Neural cell (in vitro differentiated cells): ENCODE measurements around the gene KRTAP10-1. TPM values are rescaled to one million over a fixed set of nuclear protein-coding genes. Genes with fewer than 3 reads are reported as not detected.

Experiments used
- H2AFZ ChIP-seq: fragments of 200-600, 300-800 bp; sonication (generic), shearing (Covaris generic); 2 replicates; pipeline ENCODE4 v1.6.0; 2014; ENCODE audit warnings: low read depth, mild to moderate bottlenecking, antibody characterized with exemption, low read length, moderate library complexity
- H3F3A ChIP-seq: fragments of 200-600 bp; shearing (Covaris generic); 2 replicates; pipeline ENCODE4 v1.6.1; 2016; ENCODE audit warnings: mild to moderate bottlenecking, moderate library complexity, mixed read lengths, antibody characterized with exemption, low read length; ENCODE audit not compliant: insufficient read depth, poor library complexity, severe bottlenecking
- H3K27ac ChIP-seq: fragments of 200-600, 300-800 bp; sonication (generic), shearing (Covaris generic); 2 replicates; pipeline ENCODE4 v1.5.1; 2014; ENCODE audit warnings: mild to moderate bottlenecking, low read length, moderate library complexity
- H3K27me3 ChIP-seq: fragments of 300-800, 200-600 bp; sonication (generic), shearing (Covaris generic); 2 replicates; pipeline ENCODE4 v1.6.0; 2014; ENCODE audit warnings: mild to moderate bottlenecking, low read depth, low read length, moderate library complexity; ENCODE audit not compliant: insufficient read depth
- H3K36me3 ChIP-seq: fragments of 300-800, 200-600 bp; sonication (generic), shearing (Covaris generic); 2 replicates; pipeline ENCODE4 v1.5.1; 2014; ENCODE audit warnings: mild to moderate bottlenecking, antibody characterized with exemption, low read length, moderate library complexity; ENCODE audit not compliant: insufficient read depth
- H3K4me2 ChIP-seq: fragments of 300-800, 200-600 bp; sonication (generic), shearing (Covaris generic); 2 replicates; pipeline ENCODE4 v1.6.0; 2014; ENCODE audit warnings: mild to moderate bottlenecking, low read length
- H3K4me3 ChIP-seq: fragments of 300-800, 200-600 bp; sonication (generic), shearing (Covaris generic); 2 replicates; pipeline ENCODE4 v1.5.1; 2014; ENCODE audit warnings: mild to moderate bottlenecking, low read length, moderate library complexity
- H3K79me2 ChIP-seq: fragments of 200-600 bp; shearing (Covaris generic); replicated peaks from 2 replicates; pipeline ENCODE4 v1.6.0; 2014; ENCODE audit warnings: mild to moderate bottlenecking, low read length, moderate library complexity; ENCODE audit not compliant: insufficient read depth
- H3K9ac ChIP-seq: fragments of 300-800, 200-600 bp; sonication (generic), shearing (Covaris generic); 2 replicates; pipeline ENCODE4 v1.6.1; 2016; ENCODE audit warnings: mild to moderate bottlenecking, low read length, mixed read lengths
- H3K9me2 ChIP-seq: fragments of 200-600 bp; shearing (Covaris generic); 2 replicates; pipeline ENCODE4 v1.6.1; 2016; ENCODE audit warnings: mild to moderate bottlenecking, low read length, mixed read lengths; ENCODE audit not compliant: insufficient read depth
- H3K9me3 ChIP-seq: fragments of 200-600, 300-800 bp; sonication (generic), shearing (Covaris generic); 2 replicates; pipeline ENCODE4 v1.6.1; 2016; ENCODE audit warnings: mild to moderate bottlenecking, mixed run types, low read length, moderate library complexity, mixed read lengths
- H4K20me1 ChIP-seq: fragments of 200-600 bp; shearing (Covaris generic); 2 replicates; pipeline ENCODE4 v1.6.1; 2016; ENCODE audit warnings: mild to moderate bottlenecking, mixed run types; ENCODE audit not compliant: insufficient read depth
- EP300 ChIP-seq: fragments of 450-650 bp; conservative IDR thresholded peaks from 2 replicates; pipeline ENCODE4 v1.6.1; 2014; ENCODE audit warnings: antibody characterized with exemption, mild to moderate bottlenecking, moderate library complexity; ENCODE audit not compliant: poor library complexity, severe bottlenecking
- EZH2 ChIP-seq: fragments of 200-600, 300-800 bp; shearing (Covaris generic), sonication (generic); IDR thresholded peaks from 2 replicates; pipeline ENCODE4 v1.6.1; 2014; ENCODE audit warnings: antibody characterized with exemption, low read length, borderline replicate concordance, mild to moderate bottlenecking; ENCODE audit not compliant: insufficient read depth, poor library complexity, severe bottlenecking
- MXI1 ChIP-seq: fragments of 450-650 bp; conservative IDR thresholded peaks from 2 replicates; pipeline ENCODE4 v1.6.1; 2014; ENCODE audit warnings: antibody characterized with exemption, mild to moderate bottlenecking; ENCODE audit not compliant: poor library complexity, severe bottlenecking
- POLR2AphosphoS5 ChIP-seq: IDR thresholded peaks from 2 replicates; pipeline ENCODE4 v1.6.1; 2012
- RAD21 ChIP-seq: fragments of 450-650 bp; conservative IDR thresholded peaks from 2 replicates; pipeline ENCODE4 v1.6.1; 2014; ENCODE audit warnings: antibody characterized with exemption, mild to moderate bottlenecking, moderate library complexity
- SMC3 ChIP-seq: fragments of 450-650 bp; conservative IDR thresholded peaks from 2 replicates; pipeline ENCODE4 v1.6.1; 2014; ENCODE audit warnings: antibody characterized with exemption, mild to moderate bottlenecking, moderate library complexity; ENCODE audit not compliant: poor library complexity
- TAF1 ChIP-seq: IDR thresholded peaks from 2 replicates; pipeline ENCODE4 v1.6.1; 2012; ENCODE audit warnings: low read depth
- polyA plus RNA-seq: library from polyadenylated mRNA; depleted of rRNA; stranded (reverse); fragments of >200 nt; gene quantifications from 2 replicates; pipeline ENCODE4 v1.2.3, GENCODE V29; 2014
- TF ChIP-seq, protein P1 (sequence below): fragments of 450-650 bp; IDR thresholded peaks from 2 replicates; pipeline ENCODE4 v1.5.1; 2014; ENCODE audit warnings: antibody characterized with exemption, mild to moderate bottlenecking, moderate library complexity; ENCODE audit not compliant: poor library complexity, severe bottlenecking
- TF ChIP-seq, protein P2 (sequence below): IDR thresholded peaks from 2 replicates; pipeline ENCODE4 v1.6.1; 2012; ENCODE audit warnings: borderline replicate concordance

The KRTAP10-1 gene
- polyA plus RNA-seq, 1 donor from 2014 or later: not detected

DNA sequence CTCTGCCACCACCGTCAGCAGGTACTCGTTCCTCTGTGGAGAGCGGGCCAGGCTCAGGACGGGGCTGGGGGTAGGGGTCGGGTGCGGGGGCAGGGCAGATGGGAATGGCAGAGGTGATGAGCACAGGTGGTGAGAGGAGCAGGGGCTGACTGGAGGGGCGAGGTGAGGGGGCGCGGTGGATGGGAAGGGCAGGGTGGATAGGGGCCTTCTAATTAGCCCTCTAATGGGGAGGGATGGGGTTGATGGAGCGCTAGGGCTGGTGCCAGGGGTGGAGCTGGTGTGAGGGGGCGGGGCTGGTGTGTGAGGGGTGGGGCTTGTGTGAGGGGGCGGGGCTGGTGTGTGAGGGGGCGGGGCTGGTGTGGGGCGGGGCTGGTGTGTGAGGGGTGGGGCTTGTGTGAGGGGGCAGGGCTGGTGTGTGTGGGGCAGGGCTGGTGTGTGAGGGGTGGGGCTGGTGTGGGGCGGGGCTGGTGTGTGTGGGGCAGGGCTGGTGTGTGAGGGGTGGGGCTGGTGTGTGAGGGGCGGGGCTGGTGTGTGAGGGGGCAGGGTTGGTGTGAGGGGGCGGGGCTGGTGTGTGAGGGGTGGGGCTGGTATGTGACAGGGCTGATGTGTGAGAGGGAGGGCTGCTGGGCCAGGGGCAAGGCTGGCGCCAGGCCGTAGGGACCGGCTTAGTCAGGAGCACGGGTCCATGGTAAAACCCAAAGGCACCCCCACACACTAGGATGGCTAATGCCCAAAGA, 5.9 kb downstream of the KRTAP10-1 start:
- no peak overlapping the region for H3K27ac ChIP-seq
- no peaks in the 10 kb centered on the region for H3F3A ChIP-seq
- H3K9me3 ChIP-seq: no peaks in the 10 kb centered on the region
- H3K9ac ChIP-seq: no peak overlapping the region
- H3K4me3 ChIP-seq: no peak overlapping the region
- no peaks in the 10 kb centered on the region for H3K36me3 ChIP-seq
- H3K9me2 ChIP-seq: no peaks in the 10 kb centered on the region
- H3K4me2 ChIP-seq: no peak overlapping the region
- H3K79me2 ChIP-seq: no peaks in the 10 kb centered on the region
- H4K20me1 ChIP-seq: no peaks in the 10 kb centered on the region
- TF ChIP-seq RAD21: no peak
- TF ChIP-seq, protein P1, sequence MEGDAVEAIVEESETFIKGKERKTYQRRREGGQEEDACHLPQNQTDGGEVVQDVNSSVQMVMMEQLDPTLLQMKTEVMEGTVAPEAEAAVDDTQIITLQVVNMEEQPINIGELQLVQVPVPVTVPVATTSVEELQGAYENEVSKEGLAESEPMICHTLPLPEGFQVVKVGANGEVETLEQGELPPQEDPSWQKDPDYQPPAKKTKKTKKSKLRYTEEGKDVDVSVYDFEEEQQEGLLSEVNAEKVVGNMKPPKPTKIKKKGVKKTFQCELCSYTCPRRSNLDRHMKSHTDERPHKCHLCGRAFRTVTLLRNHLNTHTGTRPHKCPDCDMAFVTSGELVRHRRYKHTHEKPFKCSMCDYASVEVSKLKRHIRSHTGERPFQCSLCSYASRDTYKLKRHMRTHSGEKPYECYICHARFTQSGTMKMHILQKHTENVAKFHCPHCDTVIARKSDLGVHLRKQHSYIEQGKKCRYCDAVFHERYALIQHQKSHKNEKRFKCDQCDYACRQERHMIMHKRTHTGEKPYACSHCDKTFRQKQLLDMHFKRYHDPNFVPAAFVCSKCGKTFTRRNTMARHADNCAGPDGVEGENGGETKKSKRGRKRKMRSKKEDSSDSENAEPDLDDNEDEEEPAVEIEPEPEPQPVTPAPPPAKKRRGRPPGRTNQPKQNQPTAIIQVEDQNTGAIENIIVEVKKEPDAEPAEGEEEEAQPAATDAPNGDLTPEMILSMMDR: no peak
- TF ChIP-seq EZH2: no peak
- no peak for TF ChIP-seq EP300
- no peak for TF ChIP-seq POLR2AphosphoS5
- no peak for TF ChIP-seq TAF1
- H2AFZ ChIP-seq: no peak overlapping the region
- H3K27me3 ChIP-seq: no peaks in the 10 kb centered on the region

DNA sequence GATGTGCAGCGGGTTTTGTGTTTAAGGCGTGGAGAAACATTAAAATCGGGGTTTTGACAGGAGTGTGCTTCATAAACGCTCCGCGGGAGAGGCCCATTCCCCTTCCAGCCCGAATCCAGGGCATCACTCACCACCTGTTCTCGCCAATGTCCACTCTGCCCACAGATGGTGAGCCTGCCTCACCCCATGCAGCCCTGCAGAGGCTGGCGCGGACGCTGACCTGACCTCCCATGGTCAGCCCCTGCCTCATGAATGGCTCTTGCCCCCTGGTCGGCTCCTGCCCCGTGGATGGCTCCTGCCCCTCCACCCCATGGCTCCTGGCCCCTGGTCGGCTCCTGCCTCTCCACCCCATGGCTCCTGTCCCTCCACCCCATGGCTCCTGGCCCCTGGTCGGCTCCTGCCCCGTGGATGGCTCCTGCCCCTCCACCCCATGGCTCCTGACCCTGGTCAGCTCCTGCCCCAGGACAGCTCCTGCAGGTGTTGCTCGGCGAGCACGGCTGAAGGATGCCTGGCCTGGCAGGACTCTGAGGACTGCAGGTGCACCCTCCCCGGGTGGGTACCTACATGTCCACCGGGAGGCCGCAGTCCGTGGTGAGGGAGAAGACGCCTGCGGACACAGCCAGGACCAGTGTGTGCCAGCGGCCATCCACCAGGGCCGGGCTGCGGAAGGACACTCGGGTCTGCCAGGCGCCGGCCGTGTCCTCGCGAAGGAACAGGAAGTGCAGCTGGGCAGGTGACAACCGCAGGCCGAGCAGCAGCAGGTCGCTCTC, 6.7 kb downstream of the KRTAP10-1 start:
- TF ChIP-seq RAD21 (no peak), POLR2AphosphoS5 (no peak), TAF1 (no peak), SMC3 (no peak), MXI1 (no peak), EZH2 (no peak), EP300 (no peak)
- TF ChIP-seq, protein P1: no peak
- TF ChIP-seq, protein P2, sequence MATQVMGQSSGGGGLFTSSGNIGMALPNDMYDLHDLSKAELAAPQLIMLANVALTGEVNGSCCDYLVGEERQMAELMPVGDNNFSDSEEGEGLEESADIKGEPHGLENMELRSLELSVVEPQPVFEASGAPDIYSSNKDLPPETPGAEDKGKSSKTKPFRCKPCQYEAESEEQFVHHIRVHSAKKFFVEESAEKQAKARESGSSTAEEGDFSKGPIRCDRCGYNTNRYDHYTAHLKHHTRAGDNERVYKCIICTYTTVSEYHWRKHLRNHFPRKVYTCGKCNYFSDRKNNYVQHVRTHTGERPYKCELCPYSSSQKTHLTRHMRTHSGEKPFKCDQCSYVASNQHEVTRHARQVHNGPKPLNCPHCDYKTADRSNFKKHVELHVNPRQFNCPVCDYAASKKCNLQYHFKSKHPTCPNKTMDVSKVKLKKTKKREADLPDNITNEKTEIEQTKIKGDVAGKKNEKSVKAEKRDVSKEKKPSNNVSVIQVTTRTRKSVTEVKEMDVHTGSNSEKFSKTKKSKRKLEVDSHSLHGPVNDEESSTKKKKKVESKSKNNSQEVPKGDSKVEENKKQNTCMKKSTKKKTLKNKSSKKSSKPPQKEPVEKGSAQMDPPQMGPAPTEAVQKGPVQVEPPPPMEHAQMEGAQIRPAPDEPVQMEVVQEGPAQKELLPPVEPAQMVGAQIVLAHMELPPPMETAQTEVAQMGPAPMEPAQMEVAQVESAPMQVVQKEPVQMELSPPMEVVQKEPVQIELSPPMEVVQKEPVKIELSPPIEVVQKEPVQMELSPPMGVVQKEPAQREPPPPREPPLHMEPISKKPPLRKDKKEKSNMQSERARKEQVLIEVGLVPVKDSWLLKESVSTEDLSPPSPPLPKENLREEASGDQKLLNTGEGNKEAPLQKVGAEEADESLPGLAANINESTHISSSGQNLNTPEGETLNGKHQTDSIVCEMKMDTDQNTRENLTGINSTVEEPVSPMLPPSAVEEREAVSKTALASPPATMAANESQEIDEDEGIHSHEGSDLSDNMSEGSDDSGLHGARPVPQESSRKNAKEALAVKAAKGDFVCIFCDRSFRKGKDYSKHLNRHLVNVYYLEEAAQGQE: no peak
- Histone ChIP-seq H3K27ac (no peak overlapping the region), H3K27me3 (no peaks in the 10 kb centered on the region), H3K79me2 (no peaks in the 10 kb centered on the region), H3K9me2 (no peaks in the 10 kb centered on the region), H3K4me2 (no peak overlapping the region), H2AFZ (no peak overlapping the region), H3K36me3 (no peaks in the 10 kb centered on the region), H3F3A (no peaks in the 10 kb centered on the region), H3K4me3 (no peak overlapping the region), H4K20me1 (no peaks in the 10 kb centered on the region), H3K9me3 (no peaks in the 10 kb centered on the region), H3K9ac (no peak overlapping the region)
